ENCODE measurements around the gene MBD1. TPM values are rescaled to one million over a fixed set of nuclear protein-coding genes. Genes with fewer than 3 reads are reported as not detected.
"Not testable (repeated sequence)": the region's sequence is repeated elsewhere in the genome, so short reads cannot be mapped to it uniquely, and the experiment has no call there.

MBD1 gene
- total RNA-seq, 1 experiment from 2014 or later, result 58.1 TPM

GRCh38 chr18:50247561-50247960 lies 33.8 kb downstream of the MBD1 start:
- Histone ChIP-seq H2AK5ac (ENCODE audit: insufficient read length, low read length) (no peak overlapping the region), H3K18ac (ENCODE audit: insufficient read length, low read depth, low read length) (no peak overlapping the region)

GRCh38 chr18:50241768-50242167 lies 39.6 kb downstream of the MBD1 start:
- not testable (repeated sequence) for H2BK15ac ChIP-seq (ENCODE audit: low read depth, low read length); H3K79me2 ChIP-seq (ENCODE audit: insufficient read depth, low read length); H4K8ac ChIP-seq (replicated peaks; ENCODE audit: insufficient read length, low read depth, low read length); H3K4me1 ChIP-seq (ENCODE audit: insufficient read depth, low read length); H4K91ac ChIP-seq (ENCODE audit: insufficient read length, low read depth, low read length); H3K9ac ChIP-seq (ENCODE audit: extremely low read depth, insufficient read length, low read length); H3K27ac Mint-ChIP-seq; H3K56ac ChIP-seq (ENCODE audit: insufficient read length, low read depth, low read length); H3K27me3 ChIP-seq (ENCODE audit: insufficient read depth, low read length); H2BK12ac ChIP-seq (ENCODE audit: insufficient read length, low read depth, low read length); H3K4ac ChIP-seq (ENCODE audit: low read depth, low read length); H2AK5ac ChIP-seq (ENCODE audit: insufficient read length, low read length); H3K18ac ChIP-seq (ENCODE audit: insufficient read length, low read depth, low read length); H3K4me2 ChIP-seq (ENCODE audit: insufficient read depth, insufficient read length, low read length); H2BK5ac ChIP-seq (ENCODE audit: insufficient read length, low read length); H3K14ac ChIP-seq (ENCODE audit: insufficient read depth, low read length); H3K27ac ChIP-seq (ENCODE audit: insufficient read length, low read depth, low read length); H3K23ac ChIP-seq (ENCODE audit: insufficient read length, low read depth, low read length); H3K9me3 ChIP-seq (ENCODE audit: control insufficient read depth, low read depth, low read length); H4K20me1 ChIP-seq (ENCODE audit: control insufficient read depth, insufficient read depth, insufficient read length); H2AFZ ChIP-seq (ENCODE audit: low read length); H4K5ac ChIP-seq (ENCODE audit: insufficient read length, low read depth, low read length); H3K79me1 ChIP-seq (ENCODE audit: insufficient read depth, low read depth, low read length, poor library complexity, severe bottlenecking); H3K27me3 Mint-ChIP-seq (ENCODE audit: low read depth); H2BK20ac ChIP-seq (ENCODE audit: low read depth, low read length, poor library complexity, severe bottlenecking); DNase-seq; H2BK120ac ChIP-seq (ENCODE audit: low read depth, low read length, poor library complexity, severe bottlenecking); H3K4me3 Mint-ChIP-seq; H3K4me1 Mint-ChIP-seq; H3K23me2 ChIP-seq (ENCODE audit: insufficient read length, low read depth, low read length, poor library complexity, severe bottlenecking); H3T11ph ChIP-seq (ENCODE audit: low read length)
- WGBS (ENCODE audit: extremely low coverage, insufficient read length, low lambda C conversion rate), result no CpG with 5 or more reads among the region's 8 CpGs
- peaks cover 39 to 40% of the 10 kb centered on the region in 2 experiments for H3K9me3 Mint-ChIP-seq
- peaks cover 10 to 19% (median 14%) of the 10 kb centered on the region in 3 experiments for H3K36me3 Mint-ChIP-seq (ENCODE audit: insufficient read depth in 1 of 3, low read depth in 3 of 3)

More at GRCh38 chr18:50247561-50247960, 33.8 kb downstream of the MBD1 start:
- Mint-ChIP-seq H3K27me3 (ENCODE audit: low read depth) (no peaks in the 10 kb centered on the region; the same call in 1 of the 2 replicates), H3K27ac (no peak overlapping the region), H3K4me3 (no peak overlapping the region), H3K36me3 (ENCODE audit: insufficient read depth in 1 of 3, low read depth in 3 of 3) (peaks cover 0 to 7% (median 2%) of the 10 kb centered on the region in 3 experiments; a peak in 3 of 7 replicates), H3K9me3 (peaks cover 13% of the 10 kb centered on the region in 2 experiments), H3K4me1 (peaks cover 5 to 10% of the 10 kb centered on the region in 2 experiments; a peak in 3 of 4 replicates)
- H2BK20ac ChIP-seq (ENCODE audit: low read depth, low read length, poor library complexity, severe bottlenecking), result no peak overlapping the region
- no peak overlapping the region for H3K4me2 ChIP-seq (ENCODE audit: insufficient read depth, insufficient read length, low read length)
- no peak overlapping the region for H3K56ac ChIP-seq (ENCODE audit: insufficient read length, low read depth, low read length)
- no peak overlapping the region for H4K8ac ChIP-seq (replicated peaks; ENCODE audit: insufficient read length, low read depth, low read length)
- H3K27ac ChIP-seq (ENCODE audit: insufficient read length, low read depth, low read length), result no peak overlapping the region
- no peak overlapping the region for H2BK12ac ChIP-seq (ENCODE audit: insufficient read length, low read depth, low read length)
- H3K14ac ChIP-seq (ENCODE audit: insufficient read depth, low read length), result no peak overlapping the region
- H3K23ac ChIP-seq (ENCODE audit: insufficient read length, low read depth, low read length), result no peak overlapping the region
- no peaks in the 10 kb centered on the region for H3K79me1 ChIP-seq (ENCODE audit: insufficient read depth, low read depth, low read length, poor library complexity, severe bottlenecking)
- H4K5ac ChIP-seq (ENCODE audit: insufficient read length, low read depth, low read length), result no peak overlapping the region
- no peaks in the 10 kb centered on the region for H3K27me3 ChIP-seq (ENCODE audit: insufficient read depth, low read length)
- no peaks in the 10 kb centered on the region for H3K79me2 ChIP-seq (ENCODE audit: insufficient read depth, low read length)
- no peak overlapping the region for H2BK120ac ChIP-seq (ENCODE audit: low read depth, low read length, poor library complexity, severe bottlenecking)
- H4K91ac ChIP-seq (ENCODE audit: insufficient read length, low read depth, low read length), result no peak overlapping the region
- no peaks in the 10 kb centered on the region for H3K23me2 ChIP-seq (ENCODE audit: insufficient read length, low read depth, low read length, poor library complexity, severe bottlenecking)
- no peak for TF ChIP-seq CTCF (conservative IDR thresholded peaks at IDR 0.05)
- H4K20me1 ChIP-seq (ENCODE audit: control insufficient read depth, insufficient read depth, insufficient read length), result no peaks in the 10 kb centered on the region
- no peak for DNase-seq
- H3K4ac ChIP-seq (ENCODE audit: low read depth, low read length), result no peak overlapping the region
- H2AFZ ChIP-seq (ENCODE audit: low read length), result no peak overlapping the region
- H3T11ph ChIP-seq (ENCODE audit: low read length), result no peak overlapping the region
- H3K9ac ChIP-seq (ENCODE audit: extremely low read depth, insufficient read length, low read length), result no peak overlapping the region
- H3K9me3 ChIP-seq (ENCODE audit: control insufficient read depth, low read depth, low read length), result no peaks in the 10 kb centered on the region
- H2BK15ac ChIP-seq (ENCODE audit: low read depth, low read length), result no peak overlapping the region
- no peak overlapping the region for H2BK5ac ChIP-seq (ENCODE audit: insufficient read length, low read length)
- no peaks in the 10 kb centered on the region; the same call in 1 of the 2 replicates for H3K4me1 ChIP-seq (ENCODE audit: insufficient read depth, low read length)
